ENCODE measurements around the gene RNF207.

Gene RNF207

DNA sequence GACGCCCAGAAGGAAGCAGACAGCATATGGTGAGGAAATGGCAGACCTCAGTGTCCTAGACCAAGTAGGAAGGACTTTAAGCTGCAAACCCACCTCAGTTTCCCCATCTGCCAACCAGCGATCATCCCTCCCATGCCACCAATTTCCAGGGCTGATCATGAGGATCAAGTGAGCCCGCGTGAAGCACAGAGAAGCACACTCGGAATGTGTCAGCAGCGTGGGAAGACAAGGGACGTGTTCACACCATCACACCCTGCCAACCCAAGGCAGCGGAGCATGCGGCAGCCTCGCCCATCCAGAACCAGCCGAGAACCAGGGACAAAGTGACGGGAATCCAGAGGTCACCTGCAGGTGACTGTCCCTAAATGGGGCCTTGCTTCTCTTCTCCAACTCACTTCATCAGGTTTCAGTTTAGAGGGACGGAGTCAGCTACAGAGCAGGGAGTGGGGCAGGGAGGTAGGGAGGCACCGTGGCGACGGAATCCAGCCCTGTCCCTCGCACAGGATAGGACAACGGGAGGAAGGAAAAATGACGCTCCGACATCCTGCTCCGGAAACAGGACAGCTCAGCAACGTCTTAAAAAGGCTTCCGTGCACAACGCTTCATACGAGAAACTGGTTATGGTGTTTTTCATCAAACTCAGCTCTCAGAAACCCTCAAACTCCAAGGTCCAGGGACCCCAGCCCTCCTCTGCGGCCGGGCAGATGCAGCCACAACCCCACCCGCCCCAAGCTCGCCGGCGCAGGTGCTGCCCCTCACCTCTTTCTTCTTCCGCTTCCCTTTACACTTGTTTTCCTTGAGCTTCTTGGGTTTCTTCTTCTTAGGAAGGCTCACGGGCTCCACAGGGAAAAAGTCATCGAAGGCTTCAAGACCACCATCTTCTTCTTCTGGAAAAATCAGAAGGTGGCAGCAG lies 38.3 kb upstream of the RNF207 start:
- TF ChIP-seq, protein P1, sequence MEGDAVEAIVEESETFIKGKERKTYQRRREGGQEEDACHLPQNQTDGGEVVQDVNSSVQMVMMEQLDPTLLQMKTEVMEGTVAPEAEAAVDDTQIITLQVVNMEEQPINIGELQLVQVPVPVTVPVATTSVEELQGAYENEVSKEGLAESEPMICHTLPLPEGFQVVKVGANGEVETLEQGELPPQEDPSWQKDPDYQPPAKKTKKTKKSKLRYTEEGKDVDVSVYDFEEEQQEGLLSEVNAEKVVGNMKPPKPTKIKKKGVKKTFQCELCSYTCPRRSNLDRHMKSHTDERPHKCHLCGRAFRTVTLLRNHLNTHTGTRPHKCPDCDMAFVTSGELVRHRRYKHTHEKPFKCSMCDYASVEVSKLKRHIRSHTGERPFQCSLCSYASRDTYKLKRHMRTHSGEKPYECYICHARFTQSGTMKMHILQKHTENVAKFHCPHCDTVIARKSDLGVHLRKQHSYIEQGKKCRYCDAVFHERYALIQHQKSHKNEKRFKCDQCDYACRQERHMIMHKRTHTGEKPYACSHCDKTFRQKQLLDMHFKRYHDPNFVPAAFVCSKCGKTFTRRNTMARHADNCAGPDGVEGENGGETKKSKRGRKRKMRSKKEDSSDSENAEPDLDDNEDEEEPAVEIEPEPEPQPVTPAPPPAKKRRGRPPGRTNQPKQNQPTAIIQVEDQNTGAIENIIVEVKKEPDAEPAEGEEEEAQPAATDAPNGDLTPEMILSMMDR (IDR thresholded peaks at IDR 0.05; ENCODE audit: borderline replicate concordance, insufficient read depth, low read depth, low read length) = no peak

DNA sequence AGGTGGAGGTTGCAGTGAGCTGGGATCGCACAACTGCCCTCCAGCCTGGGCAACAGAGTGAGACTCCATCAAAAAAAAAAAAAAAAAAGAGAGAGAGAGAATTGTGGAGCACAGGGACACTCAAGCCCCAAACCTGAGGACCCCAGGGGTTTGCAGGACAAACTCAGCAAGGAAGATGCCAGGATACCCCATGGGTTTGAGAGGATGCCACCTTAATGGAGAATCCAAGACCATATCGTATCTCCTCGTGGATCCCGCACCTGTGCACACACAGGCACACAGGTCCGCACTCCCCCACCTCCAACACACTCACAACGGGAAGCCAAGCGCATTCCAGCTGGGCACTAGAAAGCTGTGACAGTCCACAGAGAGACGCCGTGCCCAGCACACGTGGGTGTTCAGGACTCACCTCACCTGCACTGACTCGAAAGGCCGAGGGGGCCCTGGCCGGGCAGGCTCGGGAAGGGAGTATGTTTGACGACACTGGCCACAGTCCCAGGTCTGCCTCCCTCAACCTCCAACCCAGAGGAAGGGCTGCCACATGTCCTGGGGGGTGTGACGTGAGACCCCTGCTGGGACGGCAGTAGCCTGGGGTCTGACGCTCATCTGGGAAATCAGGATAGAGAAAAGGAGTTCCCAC lies 36.9 kb upstream of the RNF207 start:
- no peak overlapping the region for H3K4me3 ChIP-seq (ENCODE audit: low read depth, low read length)
- TF ChIP-seq, protein P1 (IDR thresholded peaks at IDR 0.05; ENCODE audit: borderline replicate concordance, insufficient read depth, low read depth, low read length) = no peak

More for the DNA sequence above, 38.3 kb upstream of the RNF207 start:
- H3K4me3 ChIP-seq (ENCODE audit: low read depth, low read length) = no peak overlapping the region

DNA sequence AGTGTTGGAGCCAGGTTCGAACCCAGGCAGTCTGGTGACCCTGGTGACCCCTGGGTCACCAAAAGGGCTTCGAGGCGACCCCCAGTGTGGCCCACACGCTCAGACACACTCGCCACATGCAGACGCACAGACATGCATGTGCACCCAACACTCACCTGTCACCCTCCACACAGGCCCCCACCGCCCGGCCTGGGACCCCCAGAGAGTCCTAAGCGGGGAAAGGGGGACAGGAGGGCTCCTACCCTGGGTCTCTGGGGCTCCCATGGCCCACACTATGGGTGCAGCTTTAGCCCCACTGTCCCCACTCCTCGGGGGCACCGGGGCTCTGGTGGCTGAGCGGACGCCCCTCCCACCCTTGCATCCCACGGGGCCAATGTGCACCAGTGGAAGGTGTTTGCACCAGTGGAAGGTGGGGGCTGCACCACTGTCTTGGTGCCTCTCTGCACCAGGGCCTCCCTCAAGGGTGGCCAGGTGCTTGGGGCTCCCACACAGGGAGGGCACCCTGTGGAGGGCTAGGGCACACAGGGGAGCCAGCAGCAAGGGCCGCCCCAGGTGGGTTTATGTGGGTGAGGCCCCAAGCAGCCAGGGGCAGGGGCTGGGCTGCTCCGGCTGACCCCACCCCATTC lies 35.7 kb upstream of the RNF207 start:
- H3K4me3 ChIP-seq (ENCODE audit: low read depth, low read length) = no peak overlapping the region
- TF ChIP-seq, protein P1 (IDR thresholded peaks at IDR 0.05; ENCODE audit: borderline replicate concordance, insufficient read depth, low read depth, low read length) = no peak

DNA sequence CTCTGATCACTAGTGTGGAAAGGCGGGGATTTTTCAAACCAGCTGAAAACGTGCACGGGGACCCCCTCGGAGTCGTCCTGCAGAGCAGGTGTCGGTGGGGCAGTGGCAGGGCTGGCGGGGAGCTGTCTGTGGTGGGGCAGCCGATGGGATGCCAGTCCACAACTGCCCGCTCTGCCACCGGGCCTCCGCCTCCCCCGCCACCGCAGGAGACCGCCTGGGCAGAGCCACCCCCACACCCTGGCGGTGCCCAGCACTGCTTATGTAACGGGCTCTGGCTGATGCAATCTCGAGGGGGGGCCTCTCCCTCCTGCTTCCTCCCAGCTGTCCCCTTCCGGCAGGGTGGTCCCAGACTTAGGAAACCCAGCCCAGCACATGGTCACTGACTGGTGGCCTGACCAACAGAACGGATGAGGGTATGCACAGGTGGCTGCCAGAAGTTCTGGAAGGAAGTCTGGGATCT lies 35.1 kb upstream of the RNF207 start:
- TF ChIP-seq, protein P1 (IDR thresholded peaks at IDR 0.05; ENCODE audit: borderline replicate concordance, insufficient read depth, low read depth, low read length) = no peak
- no peak overlapping the region for H3K4me3 ChIP-seq (ENCODE audit: low read depth, low read length)

DNA sequence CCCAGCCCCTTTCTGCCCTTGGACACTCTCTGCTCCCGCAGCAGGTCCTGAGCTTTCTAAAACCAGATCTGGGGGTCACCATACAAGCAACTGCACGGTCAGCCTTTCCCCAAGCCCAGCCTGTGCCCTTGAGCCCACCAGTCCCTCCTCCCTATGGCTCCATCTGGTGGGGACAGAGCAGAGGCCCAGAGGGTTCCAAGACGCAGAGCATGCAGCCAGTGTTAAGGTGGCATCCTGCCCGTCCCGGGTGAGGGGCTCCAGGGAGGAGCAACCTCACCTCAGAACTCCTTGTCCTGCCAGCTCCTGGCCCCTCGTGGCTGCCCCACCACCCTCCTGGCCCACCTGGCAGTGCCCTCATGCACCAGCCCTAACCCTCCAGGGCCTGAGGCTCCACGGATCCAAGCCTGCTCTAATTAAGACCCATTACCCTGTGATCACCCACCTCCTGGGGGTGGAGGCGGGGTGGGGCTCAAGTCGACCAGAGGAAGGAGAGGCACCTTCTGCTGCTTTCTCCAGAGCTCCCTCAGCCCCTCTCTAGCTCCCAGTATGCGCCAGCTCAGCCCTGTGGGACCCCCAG lies 34.3 kb upstream of the RNF207 start:
- TF ChIP-seq, protein P1 (IDR thresholded peaks at IDR 0.05; ENCODE audit: borderline replicate concordance, insufficient read depth, low read depth, low read length) = no peak
- no peak overlapping the region for H3K4me3 ChIP-seq (ENCODE audit: low read depth, low read length)

DNA sequence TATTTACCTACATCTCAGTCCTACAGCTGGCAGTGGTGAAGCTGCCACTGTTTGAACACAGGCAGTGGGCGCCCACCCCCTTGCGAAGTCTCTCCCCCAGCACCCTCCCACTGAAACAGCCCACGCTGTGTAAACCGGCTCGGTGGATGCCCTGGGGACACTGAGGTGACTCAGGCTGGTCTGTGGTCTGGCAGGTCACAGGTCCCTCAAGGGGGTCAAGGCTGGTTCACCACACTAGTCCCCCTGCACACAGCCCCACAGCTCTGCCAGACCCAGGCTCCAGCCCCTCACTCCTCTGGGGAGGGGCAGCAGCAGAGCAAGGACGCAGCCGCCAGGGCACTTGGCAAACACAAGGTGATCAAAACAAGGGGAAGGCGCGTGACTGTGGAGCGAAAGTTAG lies 33.4 kb upstream of the RNF207 start:
- TF ChIP-seq, protein P1 (IDR thresholded peaks at IDR 0.05; ENCODE audit: borderline replicate concordance, insufficient read depth, low read depth, low read length) = no peak
- no peak overlapping the region for H3K4me3 ChIP-seq (ENCODE audit: low read depth, low read length)
